NB4 (cell line): ENCODE measurements around the gene LCMT1.
"Not testable (repeated sequence)": the region's sequence is repeated elsewhere in the genome, so short reads cannot be mapped to it uniquely, and the experiment has no call there.

Experiments
- DNase-seq: peaks from one replicate; pipeline ENCODE4 v3.0.0; 2010; ENCODE audit warnings: low read depth
- H3K4me3 ChIP-seq: one replicate; pipeline ENCODE4 v1.5.1; 2011; ENCODE audit warnings: mild to moderate bottlenecking, low read depth, low read length, moderate library complexity
- CTCF ChIP-seq: IDR thresholded peaks from one replicate; pipeline ENCODE4 v1.5.1; 2012; ENCODE audit warnings: low read depth, low read length
- MAX ChIP-seq: IDR thresholded peaks from 2 replicates; pipeline ENCODE4 v1.6.1; 2011; ENCODE audit warnings: low read depth, low read length
- MYC ChIP-seq: IDR thresholded peaks from 2 replicates; pipeline ENCODE4 v1.6.1; 2011; ENCODE audit warnings: low read depth, low read length
- POLR2A ChIP-seq: IDR thresholded peaks from 2 replicates; pipeline ENCODE4 v1.6.1; 2011; ENCODE audit warnings: mild to moderate bottlenecking; ENCODE audit not compliant: insufficient read length; ENCODE audit errors: extremely low read depth

Gene LCMT1

GRCh38 chr16:25171390-25171789 lies 59.8 kb downstream of the LCMT1 start:
- TF ChIP-seq CTCF (no peak), MYC (no peak), POLR2A (no peak), MAX (no peak)
- no peak overlapping the region for H3K4me3 ChIP-seq

GRCh38 chr16:25172831-25173230 lies 61.3 kb downstream of the LCMT1 start:
- TF ChIP-seq MYC (no peak), CTCF (no peak), POLR2A (no peak)
- H3K4me3 ChIP-seq: no peak overlapping the region
- DNase-seq: no peak

More at GRCh38 chr16:25171390-25171789, 59.8 kb downstream of the LCMT1 start:
- no peak for DNase-seq

GRCh38 chr16:25174285-25174684 lies 62.7 kb downstream of the LCMT1 start:
- H3K4me3 ChIP-seq: no peak overlapping the region
- no peak for DNase-seq
- TF ChIP-seq POLR2A: no peak
- TF ChIP-seq CTCF: no peak
- no peak for TF ChIP-seq MAX
- TF ChIP-seq MYC: no peak

GRCh38 chr16:25176136-25176535 lies 64.6 kb downstream of the LCMT1 start:
- no peak overlapping the region for H3K4me3 ChIP-seq
- DNase-seq: no peak
- TF ChIP-seq CTCF (no peak), MAX (no peak), MYC (no peak), POLR2A (no peak)

GRCh38 chr16:25177512-25177830 lies 65.9 kb downstream of the LCMT1 start:
- TF ChIP-seq MAX (no peak), POLR2A (no peak), CTCF (no peak), MYC (no peak)
- H3K4me3 ChIP-seq: peak overlapping the region; percentile 17
- DNase-seq: no peak

GRCh38 chr16:25177831-25178688 lies 66.5 kb downstream of the LCMT1 start:
- peak; percentile 89 for TF ChIP-seq MAX
- TF ChIP-seq POLR2A: no peak
- TF ChIP-seq MYC: peak; percentile 21
- TF ChIP-seq CTCF: no peak
- peak; percentile 88 for DNase-seq
- no peak overlapping the region for H3K4me3 ChIP-seq

- not testable (repeated sequence) for H3K4me3 ChIP-seq, DNase-seq
Observed at GRCh38 chr16:25181236-25181635, 69.7 kb downstream of the LCMT1 start.
